ENCODE results near the gene TMEM141. TPM values are rescaled to one million over a fixed set of nuclear protein-coding genes. Genes with fewer than 3 reads are reported as not detected.
A peak's percentile ranks its signal among the peaks of the same experiment; 100 is the strongest.
"Not testable (repeated sequence)": the region's sequence is repeated elsewhere in the genome, so short reads cannot be mapped to it uniquely, and the experiment has no call there.

TMEM141 gene
- total RNA-seq, 5 donors from 2014 or later (not counting 1 experiment from before 2014, with no cell fraction given): 24.4 to 53.5 (median 45.8) TPM

GRCh38 chr9:136762915-136763648, 28.1 kb upstream of the TMEM141 start:
- H3K4me1 ChIP-seq (ENCODE audit: control insufficient read depth in 1 of 2, extremely low read depth in 1 of 2, insufficient read depth in 2 of 2, low read length in 2 of 2): peaks cover 0 to 12% of the 10 kb centered on the region in 2 experiments
- CTCF ChIA-PET: no interaction called here
- 65% methylated on average over 14 of the region's 37 CpGs for whole genome bisulfite sequencing (ENCODE audit: insufficient coverage)

GRCh38 chr9:136763649-136764035, 27.5 kb upstream of the TMEM141 start:
- DNase-seq: peak in 1 of 35 experiments; percentile 0
- no peak overlapping the region for H3K27ac ChIP-seq (ENCODE audit: low read length)
- H3K36me3 ChIP-seq (ENCODE audit: control insufficient read depth in 2 of 2, extremely low read depth in 1 of 2, insufficient read depth in 1 of 2, low read length in 1 of 2): no peaks in the 10 kb centered on the region
- Mint-ChIP-seq H3K4me3 (no peak overlapping the region), H3K27me3 (peaks cover 7 to 22% of the 10 kb centered on the region in 2 donors), H3K4me1 (peaks cover 5 to 18% (median 7%) of the 10 kb centered on the region in 3 donors), H3K27ac (no peak overlapping the region), H3K36me3 (no peaks in the 10 kb centered on the region), H3K9me3 (no peaks in the 10 kb centered on the region)
- 92% methylated on average over 13 of the region's 14 CpGs for WGBS (ENCODE audit: insufficient coverage)
- no peak overlapping the region for H3K4me3 ChIP-seq (ENCODE audit: control insufficient read depth in 1 of 2, extremely low read depth in 1 of 2, low read length in 1 of 2)
- peaks cover 0 to 12% of the 10 kb centered on the region in 2 experiments for H3K4me1 ChIP-seq (ENCODE audit: control insufficient read depth in 1 of 2, extremely low read depth in 1 of 2, insufficient read depth in 2 of 2, low read length in 2 of 2)
- CTCF ChIA-PET: no interaction called here
- POLR2A ChIA-PET: no interaction called here
- peaks cover 0 to 60% of the 10 kb centered on the region in 2 experiments for H3K27me3 ChIP-seq (replicated peaks in 1 of 2; ENCODE audit: control insufficient read depth in 2 of 2, extremely low read depth in 1 of 2, insufficient read depth in 2 of 2, low read length in 1 of 2)
- no peaks in the 10 kb centered on the region for H3K9me3 ChIP-seq
- no peak for ATAC-seq (replicated peaks in 1 of 4)

More at GRCh38 chr9:136762915-136763648, 28.1 kb upstream of the TMEM141 start:
- DNase-seq (peak in 14 of 35 experiments; percentile 9 to 50 (median 26)), ATAC-seq (replicated peaks in 1 of 4) (peak in 2 of 4 experiments; percentile 14 to 52)
- Histone ChIP-seq H3K27me3 (replicated peaks in 1 of 2; ENCODE audit: control insufficient read depth in 2 of 2, extremely low read depth in 1 of 2, insufficient read depth in 2 of 2, low read length in 1 of 2) (peaks cover 0 to 63% of the 10 kb centered on the region in 2 experiments), H3K9me3 (no peaks in the 10 kb centered on the region), H3K4me3 (ENCODE audit: control insufficient read depth in 1 of 2, extremely low read depth in 1 of 2, low read length in 1 of 2) (no peak overlapping the region), H3K27ac (ENCODE audit: low read length) (no peak overlapping the region), H3K36me3 (ENCODE audit: control insufficient read depth in 2 of 2, extremely low read depth in 1 of 2, insufficient read depth in 1 of 2, low read length in 1 of 2) (no peaks in the 10 kb centered on the region)
- peaks cover 7 to 22% of the 10 kb centered on the region in 2 donors for H3K27me3 Mint-ChIP-seq
- POLR2A ChIA-PET: interaction anchor here in 1 of 2 donors (0.6 kb wide), 1 partner anchor 175 kb away, joined by 8 read pairs; no protein-coding TSS in a partner anchor
- no peaks in the 10 kb centered on the region for H3K36me3 Mint-ChIP-seq
- no peak overlapping the region for H3K4me3 Mint-ChIP-seq
- peaks cover 5 to 18% (median 7%) of the 10 kb centered on the region in 3 donors for H3K4me1 Mint-ChIP-seq
- no peak overlapping the region for H3K27ac Mint-ChIP-seq
- H3K9me3 Mint-ChIP-seq: no peaks in the 10 kb centered on the region

- Histone ChIP-seq H3K4me3 (ENCODE audit: control insufficient read depth in 1 of 2, extremely low read depth in 1 of 2, low read length in 1 of 2) (no peak within 1 kb of the TSS), H3K36me3 (ENCODE audit: control insufficient read depth in 2 of 2, extremely low read depth in 1 of 2, insufficient read depth in 1 of 2, low read length in 1 of 2) (no peaks in the 10 kb centered on the region), H3K9me3 (no peaks in the 10 kb centered on the region), H3K27me3 (replicated peaks in 1 of 2; ENCODE audit: control insufficient read depth in 2 of 2, extremely low read depth in 1 of 2, insufficient read depth in 2 of 2, low read length in 1 of 2) (peaks cover 0 to 60% of the 10 kb centered on the region in 2 experiments), H3K4me1 (ENCODE audit: control insufficient read depth in 1 of 2, extremely low read depth in 1 of 2, insufficient read depth in 2 of 2, low read length in 2 of 2) (peaks cover 0 to 12% of the 10 kb centered on the region in 2 experiments), H3K27ac (ENCODE audit: low read length) (no peak within 1 kb of the TSS)
- POLR2A ChIA-PET: no interaction called here
- H3K4me3 Mint-ChIP-seq: no peak within 1 kb of the TSS
- ATAC-seq (replicated peaks in 1 of 4) (no peak), DNase-seq (no peak)
- H3K27ac Mint-ChIP-seq: no peak within 1 kb of the TSS
- CTCF ChIA-PET: no interaction called here
- WGBS (ENCODE audit: insufficient coverage): 86% methylated on average over 14 of the region's 14 CpGs
- H3K36me3 Mint-ChIP-seq: no peaks in the 10 kb centered on the region
- peaks cover 7 to 22% of the 10 kb centered on the region in 2 donors for H3K27me3 Mint-ChIP-seq
- no peaks in the 10 kb centered on the region for H3K9me3 Mint-ChIP-seq
- H3K4me1 Mint-ChIP-seq: peaks cover 5 to 18% (median 7%) of the 10 kb centered on the region in 3 donors
Observed at GRCh38 chr9:136764301-136764891, 26.7 kb upstream of the TMEM141 start, which contains the start of gene LCN15. Gene LCN15, minus strand, starts transcription at chr9:136764518. Its CDS starts 30 bp downstream, at chr9:136764488.

GRCh38 chr9:136765041-136765440, 26.1 kb upstream of the TMEM141 start:
- 96% methylated on average over 11 of the region's 14 CpGs for WGBS (ENCODE audit: insufficient coverage)
- peaks cover 10 to 21% of the 10 kb centered on the region in 2 donors for H3K27me3 Mint-ChIP-seq
- Histone ChIP-seq H3K27ac (ENCODE audit: low read length) (no peak overlapping the region), H3K27me3 (replicated peaks in 1 of 2; ENCODE audit: control insufficient read depth in 2 of 2, extremely low read depth in 1 of 2, insufficient read depth in 2 of 2, low read length in 1 of 2) (peaks cover 0 to 57% of the 10 kb centered on the region in 2 experiments), H3K36me3 (ENCODE audit: control insufficient read depth in 2 of 2, extremely low read depth in 1 of 2, insufficient read depth in 1 of 2, low read length in 1 of 2) (no peaks in the 10 kb centered on the region), H3K4me3 (ENCODE audit: control insufficient read depth in 1 of 2, extremely low read depth in 1 of 2, low read length in 1 of 2) (no peak overlapping the region), H3K4me1 (ENCODE audit: control insufficient read depth in 1 of 2, extremely low read depth in 1 of 2, insufficient read depth in 2 of 2, low read length in 2 of 2) (peaks cover 0 to 16% of the 10 kb centered on the region in 2 experiments), H3K9me3 (no peaks in the 10 kb centered on the region)
- CTCF ChIA-PET: no interaction called here
- POLR2A ChIA-PET: no interaction called here
- no peaks in the 10 kb centered on the region for H3K9me3 Mint-ChIP-seq
- H3K27ac Mint-ChIP-seq: no peak overlapping the region
- peaks cover 5 to 20% (median 11%) of the 10 kb centered on the region in 3 donors for H3K4me1 Mint-ChIP-seq
- H3K36me3 Mint-ChIP-seq: no peaks in the 10 kb centered on the region
- ATAC-seq (replicated peaks in 1 of 4) (no peak), DNase-seq (peak in 1 of 35 experiments; percentile 0)
- no peak overlapping the region for H3K4me3 Mint-ChIP-seq

GRCh38 chr9:136765745-136766409, 25.3 kb upstream of the TMEM141 start:
- H3K27me3 ChIP-seq (replicated peaks in 1 of 2; ENCODE audit: control insufficient read depth in 2 of 2, extremely low read depth in 1 of 2, insufficient read depth in 2 of 2, low read length in 1 of 2): peaks cover 0 to 49% of the 10 kb centered on the region in 2 experiments
- H3K4me1 ChIP-seq (ENCODE audit: control insufficient read depth in 1 of 2, extremely low read depth in 1 of 2, insufficient read depth in 2 of 2, low read length in 2 of 2): peaks cover 0 to 16% of the 10 kb centered on the region in 2 experiments
- peaks cover 10 to 18% of the 10 kb centered on the region in 2 donors for H3K27me3 Mint-ChIP-seq
- CTCF ChIA-PET: interaction anchor here in 1 of 2 donors (0.6 kb wide), 2 partner anchors 38 to 657 kb away, joined by 3 to 5 read pairs; partner anchors contain the start of genes EXD3 and NOXA1
- H3K4me3 ChIP-seq (ENCODE audit: control insufficient read depth in 1 of 2, extremely low read depth in 1 of 2, low read length in 1 of 2); H3K27ac ChIP-seq (ENCODE audit: low read length); H3K4me3 Mint-ChIP-seq; H3K36me3 ChIP-seq (ENCODE audit: control insufficient read depth in 2 of 2, extremely low read depth in 1 of 2, insufficient read depth in 1 of 2, low read length in 1 of 2); POLR2A ChIA-PET; H3K9me3 ChIP-seq; H3K9me3 Mint-ChIP-seq; ATAC-seq (replicated peaks in 1 of 4); H3K36me3 Mint-ChIP-seq: not testable (repeated sequence)
- peaks cover 5 to 16% (median 11%) of the 10 kb centered on the region in 3 donors for H3K4me1 Mint-ChIP-seq
- 63% methylated on average over 5 of the region's 14 CpGs for WGBS (ENCODE audit: insufficient coverage)
- peak overlapping the region in 1 of 2 donors; percentile 46 for H3K27ac Mint-ChIP-seq
- DNase-seq: peak in 1 of 35 experiments; percentile 0

Measured in T-cell (primary cell).